A673 (cell line): ENCODE measurements around the gene GMDS.

Experiments used
- CTCF ChIP-seq: fragments of 300-800, 200-600 bp; sonication (generic); conservative IDR thresholded peaks from 2 replicates; pipeline ENCODE4 v1.5.1; 2017; ENCODE audit warnings: low read depth, mild to moderate bottlenecking, antibody characterized with exemption, low read length, moderate library complexity, mixed read lengths
- EZH2 ChIP-seq: fragments of 200-600 bp; sonication (generic); IDR thresholded peaks from 2 replicates; pipeline ENCODE4 v1.6.1; 2017; ENCODE audit warnings: borderline replicate concordance, low read depth, mild to moderate bottlenecking, mixed read lengths, antibody characterized with exemption, low read length; ENCODE audit not compliant: poor library complexity, severe bottlenecking

DNA sequence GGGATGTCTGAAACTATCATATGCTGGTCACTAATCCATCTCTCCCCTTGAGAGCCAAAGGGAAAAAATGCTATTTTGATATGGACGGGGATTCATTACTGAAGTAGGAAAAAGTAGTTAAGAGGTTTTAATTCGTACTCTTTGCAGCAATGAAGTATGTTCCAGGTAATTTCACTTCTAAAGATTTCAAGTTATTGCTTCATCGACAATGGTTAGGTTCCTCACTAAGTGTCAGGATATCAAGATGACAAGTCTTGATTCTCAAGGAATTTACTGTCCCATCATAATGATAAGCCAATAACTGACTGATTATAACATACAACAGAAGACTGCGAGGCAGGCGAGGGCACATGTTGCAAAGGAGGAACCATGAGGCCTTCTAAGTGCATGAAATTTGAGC, 57.0 kb downstream of the GMDS start:
- TF ChIP-seq CTCF = no peak
- TF ChIP-seq EZH2 = no peak
